ENCODE data around the gene ARHGAP12. TPM values are rescaled to one million over a fixed set of nuclear protein-coding genes. Genes with fewer than 3 reads are reported as not detected.

The ARHGAP12 gene
- total and polyA plus RNA-seq, 4 donors = 8.6 to 66.0 (median 27.0) TPM

- DNase-seq (no peak), ATAC-seq (ENCODE audit: insufficient read depth, low FRiP score) (no peak)
- H3K36me3 ChIP-seq (ENCODE audit: control insufficient read depth in 4 of 4, insufficient read depth in 4 of 4, low read length in 4 of 4) = no peaks in the 10 kb centered on the region
- H3K9ac ChIP-seq (ENCODE audit: insufficient read depth in 1 of 2, low read length in 2 of 2) = no peak overlapping the region
- H3K9me3 ChIP-seq (ENCODE audit: control insufficient read depth in 4 of 4, insufficient read depth in 3 of 4, low read length in 3 of 4) = no peaks in the 10 kb centered on the region
- H3K4me3 ChIP-seq = no peak overlapping the region
- H3K27me3 ChIP-seq (ENCODE audit: control insufficient read depth in 3 of 3, insufficient read depth in 3 of 3, low read length in 2 of 3) = no peaks in the 10 kb centered on the region
- no peak for TF ChIP-seq CTCF (IDR thresholded peaks at IDR 0.05; ENCODE audit: control extremely low read depth, extremely low read depth)
- peak overlapping the region in 1 of 2 donors; percentile 9 for H3K27ac ChIP-seq (ENCODE audit: low read depth in 1 of 2, low read length in 1 of 2)
- peaks cover 0 to 1% (median 0%) of the 10 kb centered on the region in 5 donors for H3K4me1 ChIP-seq (ENCODE audit: control insufficient read depth in 5 of 5, insufficient read depth in 5 of 5, low read length in 5 of 5)
- WGBS, 2 donors = 75 to 90% methylated on average over 4 of the region's 4 CpGs
Measured at GRCh38 chr10:31939797-31940708, 11.4 kb upstream of the ARHGAP12 start.

- Histone ChIP-seq H3K9me3 (ENCODE audit: control insufficient read depth in 4 of 4, insufficient read depth in 3 of 4, low read length in 3 of 4) (no peaks in the 10 kb centered on the region), H3K36me3 (ENCODE audit: control insufficient read depth in 4 of 4, insufficient read depth in 4 of 4, low read length in 4 of 4) (no peaks in the 10 kb centered on the region), H3K9ac (ENCODE audit: insufficient read depth in 1 of 2, low read length in 2 of 2) (no peak overlapping the region), H3K27ac (ENCODE audit: low read depth in 1 of 2, low read length in 1 of 2) (no peak overlapping the region), H3K27me3 (ENCODE audit: control insufficient read depth in 3 of 3, insufficient read depth in 3 of 3, low read length in 2 of 3) (no peaks in the 10 kb centered on the region), H3K4me3 (no peak overlapping the region), H3K4me1 (ENCODE audit: control insufficient read depth in 5 of 5, insufficient read depth in 5 of 5, low read length in 5 of 5) (peaks cover 0 to 1% (median 0%) of the 10 kb centered on the region in 5 donors)
- no peak for TF ChIP-seq CTCF (IDR thresholded peaks at IDR 0.05; ENCODE audit: control extremely low read depth, extremely low read depth)
- DNase-seq = no peak
- no peak for ATAC-seq (ENCODE audit: insufficient read depth, low FRiP score)
- WGBS, 2 donors = 84 to 93% methylated on average over 9 of the region's 9 CpGs
Measured at GRCh38 chr10:31937371-31937770, 8.7 kb upstream of the ARHGAP12 start.

- Histone ChIP-seq H3K36me3 (ENCODE audit: control insufficient read depth in 4 of 4, insufficient read depth in 4 of 4, low read length in 4 of 4) (no peaks in the 10 kb centered on the region), H3K9me3 (ENCODE audit: control insufficient read depth in 4 of 4, insufficient read depth in 3 of 4, low read length in 3 of 4) (no peaks in the 10 kb centered on the region), H3K27ac (ENCODE audit: low read depth in 1 of 2, low read length in 1 of 2) (no peak overlapping the region), H3K4me3 (no peak overlapping the region), H3K9ac (ENCODE audit: insufficient read depth in 1 of 2, low read length in 2 of 2) (peak overlapping the region in 1 of 2 donors; percentile 25), H3K4me1 (ENCODE audit: control insufficient read depth in 5 of 5, insufficient read depth in 5 of 5, low read length in 5 of 5) (peaks cover 0 to 1% (median 0%) of the 10 kb centered on the region in 5 donors), H3K27me3 (ENCODE audit: control insufficient read depth in 3 of 3, insufficient read depth in 3 of 3, low read length in 2 of 3) (no peaks in the 10 kb centered on the region)
- WGBS, 2 donors = 61 to 73% methylated on average over 5 of the region's 5 CpGs
- no peak for ATAC-seq (ENCODE audit: insufficient read depth, low FRiP score)
- DNase-seq = peak in 1 of 3 donors; percentile 25
- TF ChIP-seq CTCF (IDR thresholded peaks at IDR 0.05; ENCODE audit: control extremely low read depth, extremely low read depth) = no peak
Measured at GRCh38 chr10:31936933-31937332, 8.3 kb upstream of the ARHGAP12 start.
